SHP77 treated with DMSO at 0.1 percent for 48 hours (cell line): ENCODE results near the gene C3orf22.
"Not testable (repeated sequence)": the region's sequence is repeated elsewhere in the genome, so short reads cannot be mapped to it uniquely, and the experiment has no call there.

Source experiments
- DNase-seq: peaks from one replicate; lab custom pipeline; 2025; lab: John Stamatoyannopoulos, UW

C3orf22 gene, protein sequence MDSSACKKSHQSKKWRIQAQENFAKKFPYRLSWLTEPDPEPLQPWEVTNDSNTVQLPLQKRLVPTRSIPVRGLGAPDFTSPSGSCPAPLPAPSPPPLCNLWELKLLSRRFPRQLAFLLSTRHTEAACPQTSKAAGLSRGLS

DNA sequence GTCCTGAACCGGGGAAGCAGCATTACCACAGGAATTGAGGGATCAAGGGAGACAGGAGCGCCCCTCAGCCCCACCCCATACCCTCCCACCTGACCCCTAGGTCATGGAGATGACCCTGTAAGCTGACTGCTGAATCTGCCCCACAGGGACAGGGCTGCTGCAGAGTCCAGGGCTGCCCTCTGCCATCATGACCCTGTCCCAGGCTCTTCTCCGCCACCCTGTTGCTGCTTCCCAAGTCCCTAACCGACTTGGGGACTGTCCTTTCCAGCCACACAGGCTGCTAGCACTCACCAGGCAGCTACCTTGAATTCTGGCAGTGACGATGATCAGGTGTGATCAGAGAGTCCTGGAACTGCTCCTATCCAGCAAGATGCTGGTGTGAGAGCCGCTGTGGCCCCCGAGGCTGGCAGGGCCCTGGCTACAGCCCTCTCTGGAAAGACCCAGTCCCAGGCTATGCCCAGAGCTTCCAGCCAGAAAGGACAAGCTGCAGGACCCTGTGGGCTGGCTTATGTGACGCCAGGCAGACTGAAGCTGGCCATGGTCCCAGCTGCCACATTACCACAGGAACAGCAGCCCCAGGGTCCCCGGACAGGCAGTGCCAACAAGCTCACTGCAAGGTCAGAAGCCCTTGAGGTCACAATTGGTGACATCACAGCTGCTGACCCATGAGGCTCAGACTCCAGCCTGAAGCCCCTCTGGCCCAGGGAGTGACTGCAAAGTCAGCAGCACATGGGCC is at the start of gene C3orf22:
Gene C3orf22 (minus strand): TSS at position 597 of the 736 bp plus-strand sequence. CDS start 5,542 bp downstream, outside the sequence.
- no peak for DNase-seq

DNA sequence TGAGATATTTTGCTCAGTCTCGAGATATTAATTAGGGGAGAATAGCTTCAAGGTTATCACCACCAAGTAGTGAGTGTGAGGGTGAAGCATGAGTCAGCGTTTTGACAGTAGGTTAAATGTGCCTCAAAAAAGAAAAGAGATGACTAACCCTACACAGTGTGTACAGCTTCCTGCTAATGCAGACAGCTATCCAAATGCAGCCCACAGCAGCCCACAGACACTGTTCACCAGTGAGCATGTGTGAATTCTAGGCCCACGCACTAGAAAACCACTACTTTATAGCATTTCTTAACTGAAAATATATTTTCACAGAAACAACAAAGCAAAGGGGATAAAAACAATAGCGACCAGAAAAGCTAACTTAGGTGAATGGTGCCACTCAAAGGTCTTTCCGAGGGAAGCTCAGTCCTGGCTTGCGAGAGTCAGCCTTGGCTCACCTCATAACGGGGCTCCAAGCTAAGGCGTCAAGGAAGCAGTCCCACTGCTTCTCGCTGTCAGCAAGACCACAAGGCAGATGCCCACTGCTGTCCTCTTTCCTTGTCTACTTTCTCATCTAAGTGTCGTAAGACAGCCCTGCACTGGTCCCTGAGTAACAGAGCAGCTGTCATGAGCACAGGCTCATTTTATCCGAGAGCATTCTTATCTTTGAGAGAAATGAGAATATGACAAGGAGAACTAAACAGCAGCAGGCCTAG is 48.6 kb upstream of the C3orf22 start:
- DNase-seq = no peak

DNA sequence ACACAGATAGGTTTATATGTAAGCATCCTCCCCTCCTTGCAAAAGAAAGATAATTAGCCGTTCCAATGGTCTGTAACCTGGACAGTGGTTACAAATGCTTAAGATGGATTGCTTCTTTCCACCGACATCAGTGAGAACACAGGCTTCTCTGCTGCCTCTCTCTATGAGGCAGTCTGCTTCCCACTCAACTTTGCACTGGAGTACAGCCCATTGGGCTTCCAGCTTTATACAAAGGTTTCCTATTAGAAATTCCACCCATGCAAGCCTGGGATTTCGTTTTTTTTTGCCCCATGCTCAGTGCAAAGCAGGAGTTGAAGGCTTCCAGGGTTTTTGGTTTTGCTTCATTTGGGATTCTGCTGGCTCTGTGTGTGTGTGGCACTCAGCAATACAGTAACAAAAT is 47.3 kb upstream of the C3orf22 start:
- DNase-seq = no peak

DNA sequence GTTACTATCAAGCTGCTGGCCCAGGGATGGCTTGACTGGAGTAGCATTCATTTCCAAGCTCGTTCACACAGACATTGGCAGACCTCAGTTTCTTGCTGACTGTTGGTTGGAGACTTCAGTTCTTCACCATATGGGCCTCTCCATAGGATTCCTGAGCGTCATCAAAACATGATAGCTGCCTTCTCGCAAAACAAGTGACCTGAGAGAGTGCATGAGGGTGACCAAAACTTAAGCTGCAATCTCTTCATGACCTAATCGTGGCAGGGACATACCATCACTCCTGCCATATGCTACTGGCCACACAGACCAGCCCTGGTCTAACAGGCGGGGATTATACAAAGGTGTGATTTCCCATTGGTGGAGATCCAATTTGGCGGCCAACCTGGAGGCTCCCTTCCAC is 46.0 kb upstream of the C3orf22 start:
- no peak for DNase-seq

DNA sequence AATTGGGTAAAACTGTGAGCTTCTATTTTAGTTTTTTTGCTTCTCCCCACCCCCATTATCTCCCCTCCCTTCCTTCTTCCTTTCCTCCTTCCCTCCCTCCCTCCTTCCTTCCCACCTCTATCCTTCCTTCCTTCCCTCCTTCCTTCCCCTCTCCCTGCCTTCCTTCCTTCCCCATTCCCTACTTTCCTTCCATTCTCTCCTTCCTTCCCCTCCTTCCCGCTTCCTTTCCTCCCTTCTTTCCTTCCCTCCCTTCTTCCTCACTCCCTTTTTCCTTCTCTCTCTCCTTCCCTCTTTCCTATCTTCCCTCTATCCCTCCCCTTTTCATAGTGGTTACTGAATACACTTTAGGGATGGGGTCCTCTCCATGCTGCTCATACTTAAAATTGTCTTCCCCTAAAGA is 40.4 kb upstream of the C3orf22 start:
- DNase-seq = no peak

DNA sequence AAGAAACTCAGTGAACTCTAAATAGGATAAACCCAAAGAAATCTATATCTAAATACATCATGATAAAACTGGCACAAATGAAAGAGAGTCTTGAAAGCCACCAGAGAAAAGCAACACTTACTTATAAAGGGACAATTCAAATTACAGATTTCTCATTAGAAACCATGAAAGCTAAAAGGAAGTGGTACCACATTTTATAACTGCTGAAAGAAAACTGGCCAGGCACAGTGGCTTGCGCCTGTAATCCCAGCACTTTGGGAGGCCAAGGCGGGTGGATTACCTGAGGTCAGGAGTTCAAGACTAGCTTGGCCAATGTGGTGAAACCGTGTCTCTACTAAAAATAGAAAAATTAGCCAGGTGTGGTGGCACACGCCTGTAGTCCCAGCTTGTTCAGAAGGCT is 36.7 kb upstream of the C3orf22 start:
- not testable (repeated sequence) for DNase-seq

DNA sequence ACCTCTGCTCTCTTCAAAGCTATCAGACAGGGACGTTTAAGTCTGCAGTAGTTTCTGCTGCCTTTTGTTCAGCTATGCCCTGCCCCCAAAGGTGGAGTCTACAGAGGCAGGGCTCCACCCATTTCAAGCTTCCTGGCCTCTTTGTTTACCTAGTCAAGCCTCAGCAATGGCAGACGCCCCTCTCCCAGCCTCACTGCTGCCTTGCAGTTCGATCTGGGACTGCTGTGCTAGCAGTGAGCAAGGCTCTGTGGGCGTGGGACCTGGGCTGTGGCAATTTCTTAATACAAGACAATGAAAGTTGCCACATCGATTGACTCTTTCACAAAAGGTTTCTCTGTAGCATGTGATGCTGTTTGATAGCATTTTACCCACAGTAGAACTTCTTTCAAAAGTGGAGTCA is 32.8 kb upstream of the C3orf22 start:
- not testable (repeated sequence) for DNase-seq

DNA sequence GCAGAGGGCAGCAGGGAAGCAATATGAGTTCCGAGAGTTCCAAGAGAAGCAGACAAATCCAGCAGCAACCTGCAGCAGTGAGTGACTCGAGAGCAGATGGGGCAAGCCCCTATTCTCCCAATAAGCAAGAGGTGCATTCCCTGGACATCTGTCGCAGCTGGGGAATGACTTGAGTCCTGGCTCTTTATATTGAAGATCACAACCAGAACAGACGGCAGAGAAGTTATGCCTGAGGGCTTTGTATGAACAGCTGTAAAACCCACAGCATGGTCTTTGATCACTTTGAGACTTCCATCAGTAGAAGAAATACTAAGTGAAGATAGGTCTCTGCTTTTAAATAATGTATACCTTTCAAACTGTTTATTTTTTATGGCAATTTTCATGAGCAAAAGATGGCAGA is 23.6 kb upstream of the C3orf22 start:
- DNase-seq = no peak

DNA sequence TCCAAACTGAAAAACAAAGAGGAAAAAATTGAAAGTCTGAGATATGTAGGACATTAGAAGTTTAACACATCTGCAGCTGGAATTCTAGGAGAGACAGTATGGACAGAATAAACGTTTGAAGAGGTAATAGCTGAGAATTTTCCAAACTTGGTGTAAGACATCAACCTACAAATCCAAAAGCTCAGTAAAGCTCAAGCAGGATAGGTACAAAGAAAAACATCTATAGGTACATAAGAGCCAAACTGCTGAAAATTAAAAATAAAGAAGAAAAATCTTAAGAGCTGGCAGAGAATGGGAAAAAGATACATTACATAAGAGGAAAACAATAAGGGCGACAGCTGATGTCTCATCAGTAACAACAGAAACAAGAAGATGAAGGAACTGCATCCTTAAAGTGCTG is 22.8 kb upstream of the C3orf22 start:
- no peak for DNase-seq

DNA sequence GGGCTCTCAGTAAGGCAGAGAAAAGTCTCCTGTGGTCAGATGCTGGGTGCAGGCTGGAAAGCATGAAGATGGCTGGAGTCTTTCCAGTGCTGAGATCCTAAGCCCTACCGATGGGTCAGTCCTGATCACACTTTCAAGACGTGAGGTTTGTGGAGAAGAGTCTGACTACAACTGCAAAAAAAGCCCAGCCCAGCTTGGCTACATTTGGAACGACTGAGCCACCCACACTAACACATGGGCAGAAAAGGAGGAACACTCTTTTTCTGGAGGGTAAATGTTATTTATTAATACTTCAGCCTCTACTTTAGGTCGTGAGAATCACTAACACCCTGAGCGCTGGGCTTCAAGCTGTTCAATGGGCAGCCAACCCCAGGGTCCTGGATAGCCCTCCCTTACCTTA is 22.0 kb upstream of the C3orf22 start:
- DNase-seq = no peak

DNA sequence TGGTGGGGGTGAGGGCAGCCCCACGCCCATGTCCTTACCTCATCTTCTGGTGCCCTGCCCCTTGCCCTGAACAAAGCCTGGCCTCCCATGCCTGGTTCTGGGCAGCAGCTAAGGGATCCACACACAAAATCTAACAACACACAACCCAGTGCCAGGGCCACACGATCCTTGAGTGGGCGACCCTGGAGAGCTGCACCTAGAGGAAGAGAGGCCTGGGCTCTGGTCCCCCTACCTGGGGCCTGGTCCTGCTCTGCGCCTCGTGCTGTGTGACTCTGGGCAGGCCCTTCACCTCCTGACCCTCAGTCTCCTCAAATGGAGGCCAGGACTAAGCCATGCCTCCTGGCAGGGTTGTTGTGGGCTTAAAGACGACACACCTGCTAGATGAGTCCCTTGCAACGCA is 20.0 kb upstream of the C3orf22 start:
- DNase-seq = no peak

DNA sequence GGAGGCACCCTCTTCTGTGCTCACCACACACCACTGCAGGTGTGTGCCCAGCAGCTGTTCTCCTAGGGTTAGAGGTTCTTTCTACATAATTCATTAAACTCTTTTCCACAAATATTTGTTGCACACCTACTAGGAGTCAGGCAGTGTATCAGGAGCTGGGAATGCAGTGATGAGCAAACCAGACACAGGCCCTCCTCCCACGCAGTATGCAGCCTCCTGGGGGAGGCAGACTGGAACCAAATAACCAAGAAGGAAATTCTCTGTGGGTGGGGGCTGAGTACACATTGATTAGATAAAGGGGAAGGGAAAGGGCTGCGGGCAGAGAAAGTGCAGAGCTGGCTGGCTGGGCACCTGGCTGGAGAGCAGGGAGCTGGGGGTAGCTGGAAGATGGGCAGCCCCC is 18.5 kb upstream of the C3orf22 start:
- DNase-seq = no peak

DNA sequence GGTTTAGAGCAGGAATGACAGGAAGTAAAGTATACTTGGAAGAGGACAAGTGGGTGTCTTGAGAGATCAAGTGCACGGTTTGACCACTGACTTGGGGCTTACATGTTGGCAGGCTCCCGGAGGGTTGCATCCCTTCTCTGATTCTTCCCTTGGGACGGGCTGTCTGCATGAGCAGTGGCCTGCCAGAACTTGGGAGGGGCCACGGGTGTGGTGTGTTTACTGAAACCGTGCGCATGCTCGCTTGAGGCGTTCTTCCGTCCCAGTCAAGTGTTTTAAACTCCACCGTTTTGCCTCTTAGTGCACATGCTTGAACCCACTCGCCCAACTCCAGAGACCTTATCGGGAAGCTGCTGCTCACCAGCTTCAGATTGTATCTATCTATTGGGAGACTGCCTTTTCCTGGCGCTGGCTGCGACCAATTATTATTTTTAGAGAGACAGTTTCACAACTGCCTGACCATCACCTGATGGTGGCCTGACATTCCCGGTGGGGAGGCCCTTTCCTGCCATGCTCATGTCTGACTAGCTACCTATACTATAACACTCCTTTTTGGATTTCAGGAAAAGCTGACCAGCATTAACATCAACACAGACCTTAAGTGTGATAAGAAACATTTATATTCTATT is 14.9 kb upstream of the C3orf22 start:
- no peak for DNase-seq

DNA sequence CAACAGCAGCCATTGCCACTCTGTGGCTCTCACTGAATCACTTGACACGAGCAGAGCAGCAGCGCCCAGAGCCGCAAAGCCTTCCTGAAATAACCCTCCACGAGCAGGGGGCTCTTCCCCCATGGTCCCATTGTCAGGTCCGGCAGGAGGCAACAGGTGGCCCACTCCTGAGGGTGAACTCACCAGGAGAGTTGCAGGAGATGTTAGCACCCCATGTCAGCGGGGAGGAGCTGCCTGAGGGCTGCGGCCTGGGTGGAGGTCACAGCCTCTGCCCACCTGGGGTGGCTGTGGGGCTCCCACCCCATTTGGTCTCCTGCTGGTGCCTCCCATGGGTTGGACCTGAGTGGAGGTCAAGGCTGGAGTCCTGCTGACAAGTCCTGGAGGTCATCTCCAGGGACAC is 12.3 kb upstream of the C3orf22 start:
- DNase-seq = no peak

DNA sequence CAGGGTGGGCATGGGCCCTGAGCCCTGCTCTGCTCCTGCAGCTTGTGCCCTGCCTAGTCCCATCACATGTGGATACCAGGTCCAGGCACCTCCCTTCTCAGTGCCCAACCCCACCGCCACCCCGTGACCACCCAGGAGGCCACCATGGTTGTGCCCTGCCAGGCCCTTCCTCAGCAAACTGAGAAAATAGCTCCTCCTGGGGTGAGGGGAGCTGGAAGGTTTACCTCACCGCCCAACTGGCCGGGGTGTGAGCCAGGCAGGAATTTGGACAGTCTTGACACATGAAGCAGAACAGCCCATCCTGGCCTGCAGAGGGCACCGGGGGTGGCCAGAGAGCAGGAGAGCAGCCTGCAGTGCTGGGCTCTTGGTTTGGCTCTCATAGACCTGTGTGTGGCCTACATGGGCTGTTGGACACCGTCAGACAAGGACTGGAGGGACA is 11.4 kb upstream of the C3orf22 start:
- no peak for DNase-seq

DNA sequence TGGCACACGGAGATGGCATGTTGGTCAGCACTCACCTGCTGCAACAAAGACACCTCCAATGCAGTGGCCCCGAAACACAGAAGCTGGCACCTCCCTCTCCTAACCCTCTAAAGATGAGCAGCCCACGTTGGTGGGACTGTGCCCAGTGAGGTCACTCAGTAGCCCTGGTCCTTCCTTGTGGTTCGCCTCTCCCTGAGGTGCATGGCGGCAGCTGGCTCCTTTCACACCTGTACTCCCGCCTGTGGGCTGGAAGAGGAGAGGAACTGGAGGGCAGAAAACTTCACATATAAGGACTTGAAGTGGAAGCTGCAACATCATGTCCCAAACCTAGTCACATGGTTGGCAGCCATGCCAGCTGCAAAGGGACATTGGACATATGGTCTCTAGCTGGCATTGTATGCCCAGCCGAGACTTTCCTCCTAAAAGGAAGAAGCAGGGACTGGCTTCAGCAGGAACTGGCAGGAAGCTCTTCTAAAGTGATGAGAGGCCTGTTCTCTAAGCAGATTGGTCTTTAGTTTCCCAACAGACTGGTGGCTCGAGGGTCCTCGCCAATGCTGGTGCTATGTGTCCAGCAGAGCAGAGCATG is 10.8 kb upstream of the C3orf22 start:
- DNase-seq = no peak

DNA sequence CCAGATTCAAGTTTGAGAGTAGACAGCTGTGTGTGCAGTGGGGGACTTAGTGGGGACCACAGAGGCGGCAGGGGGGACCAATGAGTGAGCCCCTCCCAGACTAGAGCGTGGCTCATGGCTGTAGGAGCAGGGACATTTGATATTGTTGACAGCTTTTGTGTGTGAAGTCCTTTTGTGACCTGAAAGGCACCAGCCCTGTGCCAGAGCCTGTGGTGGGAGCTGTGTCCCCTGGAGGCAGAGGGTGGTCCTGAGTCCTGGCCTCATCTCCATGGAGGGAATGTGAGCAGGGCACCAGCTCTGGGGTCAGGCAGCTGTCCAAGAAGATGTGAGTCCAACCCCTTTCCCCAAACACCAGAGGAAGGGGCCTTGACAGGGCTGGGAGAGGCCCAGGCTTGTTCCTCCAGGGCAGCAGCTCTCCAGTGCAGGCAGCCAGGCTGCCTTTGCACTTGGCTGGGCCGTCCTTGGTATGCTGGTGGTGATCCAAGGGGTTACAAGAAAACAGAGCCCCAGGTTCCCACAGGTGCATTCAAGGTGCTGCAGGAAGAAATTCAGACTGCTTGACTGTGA is 10.1 kb upstream of the C3orf22 start:
- no peak for DNase-seq

DNA sequence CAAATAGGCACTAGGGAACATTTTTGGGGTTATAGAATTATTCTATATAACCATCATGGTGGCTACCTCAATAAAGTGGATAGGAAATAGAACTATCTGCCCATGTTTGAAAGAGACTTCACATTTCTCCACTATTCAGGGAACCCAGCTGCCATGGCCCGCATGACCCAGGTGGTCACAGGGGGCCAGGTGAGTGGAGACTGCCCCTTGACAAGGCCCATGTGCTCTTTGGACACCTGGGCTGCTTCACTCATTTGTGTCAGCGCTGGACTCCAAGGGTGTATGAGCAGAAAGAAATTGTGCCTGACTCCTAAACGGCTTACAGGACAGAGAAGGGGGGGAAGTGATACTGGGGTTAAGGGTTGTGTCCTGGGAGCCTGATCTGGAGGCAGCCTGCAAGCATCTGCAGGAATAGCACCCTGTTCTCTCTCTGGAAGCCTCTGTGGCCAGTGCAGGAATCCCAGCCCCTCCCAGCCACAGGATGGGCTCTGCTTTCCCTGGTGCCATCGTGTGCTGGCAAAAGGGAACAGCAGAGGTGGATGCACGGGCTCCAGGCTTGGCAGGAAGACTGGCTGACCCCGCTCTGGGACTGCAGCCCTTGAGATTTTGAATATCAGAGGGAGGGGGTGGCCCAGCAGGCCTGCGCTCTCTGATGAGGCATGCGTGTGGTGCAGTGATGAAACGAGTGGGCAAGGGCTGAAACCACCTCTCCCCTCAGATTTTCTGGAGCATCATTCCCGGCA is 9.1 kb upstream of the C3orf22 start:
- DNase-seq = no peak

DNA sequence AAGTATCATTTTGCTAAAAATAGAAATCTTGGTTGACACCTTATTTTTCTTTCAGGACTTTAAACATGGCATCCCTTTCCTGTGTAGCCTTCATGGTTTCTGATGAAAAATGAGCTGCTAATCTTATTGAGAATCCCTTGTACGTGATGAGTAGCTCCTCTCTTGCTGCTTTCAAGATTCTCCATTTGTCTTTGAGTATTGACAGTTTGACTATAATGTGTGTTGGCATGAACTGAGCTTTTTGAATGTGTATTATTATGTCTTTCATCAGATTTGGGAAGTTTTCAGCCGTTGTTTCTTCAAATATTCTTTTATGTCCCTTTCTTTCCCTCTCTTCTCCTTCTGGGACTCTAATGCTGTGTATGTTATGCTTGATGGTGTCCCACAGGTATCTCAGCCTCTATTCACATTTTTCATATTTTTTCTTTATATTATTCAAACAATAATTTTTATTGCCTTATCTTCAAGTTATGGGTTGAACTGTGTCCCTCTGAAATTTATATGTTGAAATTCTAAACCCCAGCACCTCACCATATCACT is 4.1 kb upstream of the C3orf22 start:
- DNase-seq = no peak

DNA sequence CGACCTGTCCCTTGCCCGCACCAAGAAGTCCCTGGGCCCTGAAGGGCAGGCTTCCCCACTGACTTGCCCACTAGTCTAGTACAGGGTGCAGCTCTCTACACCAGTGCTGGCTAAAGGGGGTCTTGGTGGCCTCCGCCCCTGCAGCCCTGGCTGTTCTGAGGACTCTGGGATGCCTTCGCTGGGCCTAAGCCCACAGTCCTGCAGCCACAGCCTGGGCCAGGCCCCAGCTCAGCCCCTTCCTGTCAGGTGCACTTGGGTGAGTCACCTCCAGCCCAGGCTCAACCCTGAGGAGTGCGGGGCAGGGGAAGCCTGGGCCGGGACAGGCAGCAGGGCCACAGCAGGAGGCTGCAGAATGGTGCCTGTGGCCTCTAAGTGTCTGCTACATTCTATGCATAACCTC is 971 bp downstream of the C3orf22 start:
- DNase-seq = no peak

DNA sequence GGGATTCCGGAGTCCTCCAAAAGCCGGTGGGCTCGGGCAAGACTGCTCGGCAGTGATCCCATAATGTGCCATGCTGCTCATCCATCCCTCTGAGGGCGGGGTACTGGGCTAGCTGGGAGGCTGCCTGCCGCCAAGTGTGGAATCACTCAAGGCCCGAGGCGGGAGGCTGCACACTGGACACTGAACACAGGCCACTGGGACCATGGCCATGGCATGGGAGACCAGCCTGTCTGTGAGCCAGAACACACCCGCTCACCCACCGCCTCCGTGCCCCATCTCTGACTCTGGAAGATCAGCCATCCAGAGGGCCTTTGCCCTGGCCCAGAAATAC is 1.4 kb downstream of the C3orf22 start:
- no peak for DNase-seq
